Measurements from ENCODE around the gene TGFBI.

DNA sequence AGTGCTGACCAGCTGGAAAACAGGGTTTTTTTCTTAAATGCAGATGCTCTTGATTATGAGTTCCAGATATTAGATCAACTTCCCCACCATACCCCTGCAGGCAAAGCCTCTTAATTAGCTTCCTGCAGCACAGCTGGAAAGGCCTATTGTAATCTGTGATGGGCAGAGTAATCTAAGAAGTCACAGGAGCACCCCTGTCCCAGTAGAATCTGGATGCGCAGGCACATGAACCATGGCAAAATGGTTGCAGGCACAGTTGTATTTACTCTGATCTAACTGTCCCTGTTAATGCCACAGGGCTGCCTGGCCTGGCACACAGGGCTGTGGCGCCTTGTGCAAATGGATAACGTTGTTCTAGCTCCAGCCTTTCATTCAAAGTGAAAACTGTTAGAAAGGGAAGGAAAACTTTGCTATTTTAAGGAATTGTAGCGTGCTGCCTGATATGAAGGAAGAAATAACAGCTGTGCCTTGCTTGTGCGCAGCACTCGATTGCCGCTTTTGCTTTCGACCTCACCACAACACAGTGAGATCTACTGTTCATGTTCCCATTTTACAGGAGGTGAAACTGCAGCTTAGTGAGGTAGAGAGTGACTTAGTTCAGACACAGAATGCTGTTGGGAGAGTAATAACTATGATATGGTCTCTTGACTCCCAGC lies 2.3 kb downstream of the TGFBI start:
- TF ChIP-seq, protein P1, sequence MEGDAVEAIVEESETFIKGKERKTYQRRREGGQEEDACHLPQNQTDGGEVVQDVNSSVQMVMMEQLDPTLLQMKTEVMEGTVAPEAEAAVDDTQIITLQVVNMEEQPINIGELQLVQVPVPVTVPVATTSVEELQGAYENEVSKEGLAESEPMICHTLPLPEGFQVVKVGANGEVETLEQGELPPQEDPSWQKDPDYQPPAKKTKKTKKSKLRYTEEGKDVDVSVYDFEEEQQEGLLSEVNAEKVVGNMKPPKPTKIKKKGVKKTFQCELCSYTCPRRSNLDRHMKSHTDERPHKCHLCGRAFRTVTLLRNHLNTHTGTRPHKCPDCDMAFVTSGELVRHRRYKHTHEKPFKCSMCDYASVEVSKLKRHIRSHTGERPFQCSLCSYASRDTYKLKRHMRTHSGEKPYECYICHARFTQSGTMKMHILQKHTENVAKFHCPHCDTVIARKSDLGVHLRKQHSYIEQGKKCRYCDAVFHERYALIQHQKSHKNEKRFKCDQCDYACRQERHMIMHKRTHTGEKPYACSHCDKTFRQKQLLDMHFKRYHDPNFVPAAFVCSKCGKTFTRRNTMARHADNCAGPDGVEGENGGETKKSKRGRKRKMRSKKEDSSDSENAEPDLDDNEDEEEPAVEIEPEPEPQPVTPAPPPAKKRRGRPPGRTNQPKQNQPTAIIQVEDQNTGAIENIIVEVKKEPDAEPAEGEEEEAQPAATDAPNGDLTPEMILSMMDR (IDR thresholded peaks at IDR 0.05; ENCODE audit: borderline replicate concordance, extremely low read depth, low read length, poor library complexity, severe bottlenecking), result no peak
- TF ChIP-seq EZH2 (IDR thresholded peaks at IDR 0.05; ENCODE audit: borderline replicate concordance, low read depth, low read length, severe bottlenecking), result no peak

Measured in DND-41 (cell line).